HCT116 (cell line): ENCODE results near the gene ADAMTS16. TPM values are rescaled to one million over a fixed set of nuclear protein-coding genes. Genes with fewer than 3 reads are reported as not detected.

Experiments
- ATAC-seq: fragments of 200-7000 bp; cut with Tn5 transposase; 2 replicates; pipeline ENCODE4 v1.9.1; 2020; ENCODE audit warnings: mild to moderate bottlenecking, moderate library complexity
- BruUV-seq: library from RNA; stranded (reverse); fragments of 400-500 nt; replicated peaks from 2 replicates; lab custom pipeline; 2021; lab: Mats Ljungman, UMichigan
- CTCF ChIA-PET: fragments of 300-600 bp; sonication (Branson Sonifier 250); formaldehyde crosslinking; loops from one replicate; lab custom pipeline; 2021; ENCODE audit warnings: antibody characterized with exemption; lab: Charles Lee
- POLR2A ChIA-PET: fragments of 300-600, 350-600 bp; sonication (Branson Sonifier 250); formaldehyde crosslinking; loops from one replicate; lab custom pipeline; 2021; ENCODE audit warnings: antibody characterized with exemption; lab: Charles Lee
- RAD21 ChIA-PET, 2 experiments: fragments of 300-600 bp; sonication (Branson Sonifier 250); formaldehyde crosslinking; loops; one replicate each; lab custom pipeline; 2023; ENCODE audit warnings: low total read pairs in 2 of 2; ENCODE audit not compliant: uncharacterized antibody in 2 of 2, unreplicated experiment in 2 of 2, low non-redundant PET in 1 of 2; lab: Charles Lee
- DNase-seq: peaks from one replicate; pipeline ENCODE4 v3.0.0-alpha.2; 2010; ENCODE audit warnings: low read depth, low spot score
- H2AFZ ChIP-seq: fragments of 200-600 bp; shearing (Covaris generic), sonication (generic); 2 replicates; pipeline ENCODE4 v1.6.1; 2017; ENCODE audit warnings: low read depth, mixed run types, mixed read lengths, antibody characterized with exemption, low read length; ENCODE audit not compliant: poor library complexity, severe bottlenecking
- H3K27ac ChIP-seq: 2 replicates; pipeline ENCODE4 v1.5.1; 2012; ENCODE audit warnings: low read depth, low read length
- H3K27me3 ChIP-seq: fragments of 200-600 bp; sonication (generic); 2 replicates; pipeline ENCODE4 v1.6.1; 2016; ENCODE audit warnings: mixed run types, low read length, mixed read lengths; ENCODE audit not compliant: insufficient read depth
- H3K36me3 ChIP-seq, 2 experiments: fragments of 200-500 bp in 1 of 2; fragments of 200-600 bp in 1 of 2; sonication (Bioruptor generic) in 1 of 2; sonication (generic) in 1 of 2; 2 replicates each; pipeline versions ENCODE4 v1.5.1 to v1.6.1; 2014 to 2016; ENCODE audit warnings: low read length in 2 of 2, inconsistent platforms in 1 of 2, mixed read lengths in 1 of 2, mixed run types in 1 of 2; ENCODE audit not compliant: insufficient read depth in 2 of 2, control insufficient read depth in 1 of 2
- H3K4me1 ChIP-seq, 2 experiments: fragments of 200-600 bp in 1 of 2; sonication (generic) in 1 of 2; 2 replicates each; pipeline versions ENCODE4 v1.5.1 to v1.6.1; 2012 to 2017; ENCODE audit warnings: low read length in 2 of 2, inconsistent platforms in 1 of 2, mild to moderate bottlenecking in 1 of 2, mixed read lengths in 1 of 2, mixed run types in 1 of 2, moderate library complexity in 1 of 2; ENCODE audit not compliant: insufficient read depth in 2 of 2, control insufficient read depth in 1 of 2
- H3K4me2 ChIP-seq: fragments of 200-600 bp; sonication (generic); 2 replicates; pipeline ENCODE4 v1.6.1; 2017; ENCODE audit warnings: mixed run types, low read length, mixed read lengths
- H3K4me3 ChIP-seq, 2 experiments: fragments of 200-600 bp in 1 of 2; sonication (generic) in 1 of 2; replicated peaks in 1 of 2; 2 replicates each; pipeline ENCODE4 v1.5.1; 2011 to 2016; ENCODE audit warnings: low read length in 2 of 2, control low read depth in 1 of 2, low read depth in 1 of 2, mild to moderate bottlenecking in 1 of 2, mixed read lengths in 1 of 2, mixed run types in 1 of 2
- H3K79me2 ChIP-seq: fragments of 200-600 bp; sonication (generic); 2 replicates; pipeline ENCODE4 v1.6.1; 2017; ENCODE audit warnings: mild to moderate bottlenecking, mixed run types, low read length, moderate library complexity, mixed read lengths; ENCODE audit not compliant: insufficient read depth
- H3K9ac ChIP-seq: fragments of 200-600 bp; sonication (generic); 2 replicates; pipeline ENCODE4 v1.6.1; 2016; ENCODE audit warnings: low read length, mixed read lengths
- H3K9me2 ChIP-seq: fragments of 200-600 bp; sonication (generic), shearing (Covaris generic); 2 replicates; pipeline ENCODE4 v1.6.1; 2017; ENCODE audit warnings: mixed run types, mild to moderate bottlenecking, moderate library complexity; ENCODE audit not compliant: insufficient read depth
- H3K9me3 ChIP-seq, 2 experiments: fragments of 200-500 bp in 1 of 2; fragments of 200-600 bp in 1 of 2; sonication (Bioruptor generic) in 1 of 2; sonication (generic) in 1 of 2; 2 replicates each; pipeline ENCODE4 v1.6.1; 2014 to 2017; ENCODE audit warnings: low read length in 2 of 2, mixed read lengths in 2 of 2, inconsistent platforms in 1 of 2, low read depth in 1 of 2, mild to moderate bottlenecking in 1 of 2, mixed run types in 1 of 2, moderate library complexity in 1 of 2; ENCODE audit not compliant: control insufficient read depth in 1 of 2, insufficient read depth in 1 of 2
- H4K20me1 ChIP-seq: fragments of 200-600 bp; sonication (generic), shearing (Covaris generic); 2 replicates; pipeline ENCODE4 v1.6.1; 2017; ENCODE audit warnings: mixed run types, mild to moderate bottlenecking, moderate library complexity; ENCODE audit not compliant: insufficient read depth
- ATF3 ChIP-seq: IDR thresholded peaks from 2 replicates; pipeline ENCODE4 v1.6.1; 2012
- CBX3 ChIP-seq: IDR thresholded peaks from 2 replicates; pipeline ENCODE4 v1.6.1; 2012; ENCODE audit warnings: low read depth
- CEBPB ChIP-seq: IDR thresholded peaks from 2 replicates; pipeline ENCODE4 v1.6.1; 2012; ENCODE audit warnings: low read depth
- CTCF ChIP-seq, 3 experiments: fragments of 200-600 bp in 1 of 3; sonication (generic) in 1 of 3; IDR thresholded peaks in 2 of 3; conservative IDR thresholded peaks in 1 of 3; 2 replicates each; pipeline ENCODE4 v1.5.1; 2012 to 2017; ENCODE audit warnings: low read depth in 2 of 3, low read length in 2 of 3, antibody characterized with exemption in 1 of 3, borderline replicate concordance in 1 of 3, control low read depth in 1 of 3, mild to moderate bottlenecking in 1 of 3, mixed read lengths in 1 of 3, mixed run types in 1 of 3, moderate library complexity in 1 of 3; ENCODE audit not compliant: insufficient read depth in 1 of 3
- ELF1 ChIP-seq: IDR thresholded peaks from 2 replicates; pipeline ENCODE4 v1.6.1; 2012; ENCODE audit warnings: low read depth, borderline replicate concordance
- EZH2 ChIP-seq: fragments of 200-600 bp; sonication (generic); IDR thresholded peaks from 2 replicates; pipeline ENCODE4 v1.6.1; 2017; ENCODE audit warnings: antibody characterized with exemption, mixed run types
- FOSL1 ChIP-seq: IDR thresholded peaks from 2 replicates; pipeline ENCODE4 v1.6.1; 2012; ENCODE audit warnings: low read depth
- JUND ChIP-seq: IDR thresholded peaks from 2 replicates; pipeline ENCODE4 v1.6.1; 2012
- MAX ChIP-seq: IDR thresholded peaks from 2 replicates; pipeline ENCODE4 v1.6.1; 2012
- POLR2A ChIP-seq: IDR thresholded peaks from 2 replicates; pipeline ENCODE4 v1.7.0; 2011; ENCODE audit warnings: borderline replicate concordance; ENCODE audit not compliant: insufficient read depth, insufficient read length; ENCODE audit errors: extremely low read depth
- POLR2AphosphoS5 ChIP-seq: IDR thresholded peaks from 2 replicates; pipeline ENCODE4 v1.6.1; 2011; ENCODE audit warnings: mild to moderate bottlenecking, low read depth, low read length, moderate library complexity
- RAD21 ChIP-seq: IDR thresholded peaks from 2 replicates; pipeline ENCODE4 v1.6.1; 2012; ENCODE audit warnings: low read depth, mild to moderate bottlenecking
- SP1 ChIP-seq: IDR thresholded peaks from 2 replicates; pipeline ENCODE4 v1.6.1; 2012; ENCODE audit warnings: low read depth
- SRF ChIP-seq: IDR thresholded peaks from 2 replicates; pipeline ENCODE4 v1.6.1; 2012; ENCODE audit warnings: low read depth
- TCF7L2 ChIP-seq: IDR thresholded peaks from 2 replicates; pipeline ENCODE4 v1.7.0; 2011; ENCODE audit warnings: borderline replicate concordance, inconsistent platforms; ENCODE audit not compliant: insufficient read depth, insufficient read length; ENCODE audit errors: extremely low read depth
- ZBTB33 ChIP-seq: IDR thresholded peaks from 2 replicates; pipeline ENCODE4 v1.6.1; 2011; ENCODE audit warnings: mild to moderate bottlenecking, low read length, moderate library complexity; ENCODE audit not compliant: insufficient replicate concordance; ENCODE audit errors: extremely low read depth
- intact Hi-C: fragments of 100-400 bp; cut with micrococcal nuclease; formaldehyde crosslinking; loops from 2 replicates; pipeline ENCODE4 v1.10.0; 2022
- total RNA-seq: library from RNA; stranded (reverse); gene quantifications from one replicate; pipeline ENCODE4 v1.2.1, GENCODE V29; 2021; ENCODE audit not compliant: unreplicated experiment

The ADAMTS16 gene
- total RNA-seq, 1 experiment from 2014 or later = 2.4 TPM

- DNase-seq (no peak), ATAC-seq (no peak)
- POLR2A ChIA-PET = no interaction called here
- no peak overlapping the region for H2AFZ ChIP-seq
- CTCF ChIA-PET = no interaction called here
- H3K27ac ChIP-seq = no peak overlapping the region
- TF ChIP-seq SRF (no peak), CBX3 (no peak), JUND (no peak), POLR2A (no peak), CTCF (IDR thresholded peaks at IDR 0.05 in 2 of 3, conservative IDR thresholded peaks at IDR 0.05 in 1 of 3; ENCODE audit: borderline replicate concordance in 1 of 3, insufficient read depth in 1 of 3, low read depth in 2 of 3, low read length in 2 of 3) (no peak), ATF3 (no peak), POLR2AphosphoS5 (no peak), CEBPB (no peak), ZBTB33 (no peak), SP1 (no peak), TCF7L2 (no peak), MAX (no peak), EZH2 (no peak), ELF1 (no peak), FOSL1 (no peak), RAD21 (no peak)
- no peak overlapping the region for H3K4me2 ChIP-seq
- no peaks in the 10 kb centered on the region for H3K4me1 ChIP-seq
- RAD21 ChIA-PET = no interaction called here
- H3K79me2 ChIP-seq = no peaks in the 10 kb centered on the region
- intact Hi-C loops = no loop called here
- BruUV-seq = no TSS peak
- no peaks in the 10 kb centered on the region for H3K27me3 ChIP-seq
- no peak overlapping the region for H3K9ac ChIP-seq
- H3K36me3 ChIP-seq = no peaks in the 10 kb centered on the region
- no peaks in the 10 kb centered on the region; a peak in 1 of 4 replicates for H3K9me3 ChIP-seq
- no peak overlapping the region for H3K4me3 ChIP-seq
- H3K9me2 ChIP-seq = no peaks in the 10 kb centered on the region
- H4K20me1 ChIP-seq = no peaks in the 10 kb centered on the region
Measured at GRCh38 chr5:5134107-5134506, 6.0 kb upstream of the ADAMTS16 start.
